PC-9 (cell line): Measurements from ENCODE around the gene POMT2. TPM values are rescaled to one million over a fixed set of nuclear protein-coding genes. Genes with fewer than 3 reads are reported as not detected.
"Not testable (repeated sequence)": the region's sequence is repeated elsewhere in the genome, so short reads cannot be mapped to it uniquely, and the experiment has no call there.

ENCODE experiments used
- BruUV-seq: library from RNA; stranded (reverse); fragments of 400-500 nt; replicated peaks from 2 replicates; lab custom pipeline; 2021; lab: Mats Ljungman, UMichigan
- CTCF ChIA-PET: fragments of 300-600 bp; sonication (Branson Sonifier 250); formaldehyde crosslinking; loops from one replicate; lab custom pipeline; 2022; ENCODE audit warnings: antibody characterized with exemption; lab: Charles Lee
- POLR2A ChIA-PET: fragments of 300-600 bp; sonication (Branson Sonifier 250); formaldehyde crosslinking; loops from one replicate; lab custom pipeline; 2022; ENCODE audit warnings: antibody characterized with exemption; ENCODE audit not compliant: unreplicated experiment; lab: Charles Lee
- DNase-seq, 2 experiments: peaks; one replicate each; pipeline versions ENCODE4 v3.0.0 to v3.0.0-alpha.2; 2015 to 2022; ENCODE audit warnings: mixed read lengths in 1 of 2
- H2AFZ ChIP-seq: fragments of 200-600 bp; sonication (generic); 2 replicates; pipeline ENCODE4 v1.8.1; 2017; ENCODE audit warnings: antibody characterized with exemption
- H3F3A ChIP-seq: fragments of 200-600 bp; sonication (generic); 2 replicates; pipeline ENCODE4 v1.8.1; 2017; ENCODE audit warnings: antibody characterized with exemption, mild to moderate bottlenecking, low read depth; ENCODE audit not compliant: insufficient read depth
- H3K27ac ChIP-seq: fragments of 200-600 bp; sonication (generic); 2 replicates; pipeline ENCODE4 v1.6.1; 2016; ENCODE audit warnings: mixed run types
- H3K27me3 ChIP-seq: fragments of 200-600 bp; sonication (generic); 2 replicates; pipeline ENCODE4 v1.6.1; 2016; ENCODE audit warnings: low read depth, mixed run types; ENCODE audit not compliant: insufficient read depth
- H3K36me3 ChIP-seq: fragments of 200-600 bp; sonication (generic); 2 replicates; pipeline ENCODE4 v1.6.1; 2016; ENCODE audit warnings: low read depth, mixed run types
- H3K4me1 ChIP-seq: fragments of 200-600 bp; sonication (generic); replicated peaks from 2 replicates; pipeline ENCODE4 v1.6.1; 2016; ENCODE audit warnings: mixed run types; ENCODE audit not compliant: insufficient read depth
- H3K4me2 ChIP-seq: fragments of 200-600 bp; sonication (generic); 2 replicates; pipeline ENCODE4 v1.6.1; 2017; ENCODE audit warnings: mixed run types
- H3K4me3 ChIP-seq: fragments of 200-600 bp; sonication (generic); 2 replicates; pipeline ENCODE4 v1.6.1; 2016; ENCODE audit warnings: mixed run types
- H3K79me2 ChIP-seq: fragments of 200-600 bp; sonication (generic); 2 replicates; pipeline ENCODE4 v1.6.1; 2017; ENCODE audit warnings: low read depth, mixed run types
- H3K9me2 ChIP-seq: fragments of 200-600 bp; sonication (generic); 2 replicates; pipeline ENCODE4 v1.8.1; 2017; ENCODE audit warnings: mild to moderate bottlenecking; ENCODE audit not compliant: insufficient read depth
- H3K9me3 ChIP-seq: fragments of 200-600 bp; sonication (generic); 2 replicates; pipeline ENCODE4 v1.8.1; 2016; ENCODE audit warnings: low read depth; ENCODE audit not compliant: insufficient read depth
- H4K20me1 ChIP-seq: fragments of 200-600 bp; sonication (generic); 2 replicates; pipeline ENCODE4 v1.8.1; 2017; ENCODE audit not compliant: insufficient read depth
- EZH2 ChIP-seq: fragments of 200-600 bp; sonication (generic); IDR thresholded peaks from 2 replicates; pipeline ENCODE4 v1.8.0; 2017; ENCODE audit warnings: antibody characterized with exemption, low read depth
- intact Hi-C: fragments of 100-400 bp; cut with micrococcal nuclease; formaldehyde crosslinking; loops from one replicate; pipeline ENCODE4 v1.10.0; 2022; ENCODE audit not compliant: unreplicated experiment
- total RNA-seq: library from RNA; stranded (reverse); gene quantifications from 2 replicates; pipeline ENCODE4 v1.2.3, GENCODE V29; 2021
- TF ChIP-seq, protein P1 (sequence below): fragments of 200-600 bp; sonication (generic); conservative IDR thresholded peaks from 2 replicates; pipeline ENCODE4 v1.6.1; 2017; ENCODE audit warnings: mixed run types, antibody characterized with exemption, mild to moderate bottlenecking, moderate library complexity

The POMT2 gene
- total RNA-seq, 1 experiment from 2014 or later, result 96.5 TPM

DNA sequence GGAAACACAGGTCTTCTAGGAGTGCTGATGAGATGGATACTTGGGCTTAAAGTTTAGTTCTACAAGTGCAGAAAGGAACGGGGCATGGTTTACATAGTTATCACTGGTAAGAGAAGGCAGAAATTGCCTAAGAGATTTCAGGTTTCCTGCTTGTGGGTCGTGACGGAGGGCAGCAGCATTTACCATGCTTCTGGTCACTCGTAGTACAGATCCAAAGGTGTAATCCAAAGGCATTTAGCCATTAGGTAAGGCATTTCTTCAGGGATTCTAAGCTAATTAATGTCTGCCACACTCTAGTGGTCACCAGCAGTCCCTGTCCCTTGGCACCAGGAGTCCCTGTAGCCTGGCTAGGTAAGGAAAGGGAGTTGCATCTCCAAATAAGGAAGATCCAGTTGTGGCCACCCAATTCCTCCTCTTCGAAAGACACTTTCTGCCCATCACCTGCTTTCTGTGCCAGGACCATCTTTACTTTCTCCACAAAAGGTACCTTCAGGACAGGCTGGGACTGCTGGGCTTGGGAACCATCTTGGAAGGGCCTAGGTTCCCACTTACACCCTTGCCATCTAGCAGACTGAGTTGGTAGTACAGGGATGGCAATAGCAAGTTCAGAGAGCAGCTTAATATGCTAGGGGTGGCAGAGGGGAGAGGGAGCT, 1.7 kb upstream of the POMT2 start:
- Histone ChIP-seq H3K27ac (no peak overlapping the region), H3F3A (no peaks in the 10 kb centered on the region), H3K27me3 (no peaks in the 10 kb centered on the region), H3K36me3 (no peaks in the 10 kb centered on the region), H3K9me3 (no peaks in the 10 kb centered on the region), H3K4me3 (peak overlapping the region; percentile 83), H4K20me1 (peaks cover 19% of the 10 kb centered on the region), H3K4me2 (peak overlapping the region; percentile 89), H3K9me2 (no peaks in the 10 kb centered on the region), H2AFZ (peak overlapping the region; percentile 97), H3K79me2 (peaks cover 40% of the 10 kb centered on the region), H3K4me1 (peaks cover 18% of the 10 kb centered on the region)
- no peak for TF ChIP-seq EZH2
- TF ChIP-seq, protein P1, sequence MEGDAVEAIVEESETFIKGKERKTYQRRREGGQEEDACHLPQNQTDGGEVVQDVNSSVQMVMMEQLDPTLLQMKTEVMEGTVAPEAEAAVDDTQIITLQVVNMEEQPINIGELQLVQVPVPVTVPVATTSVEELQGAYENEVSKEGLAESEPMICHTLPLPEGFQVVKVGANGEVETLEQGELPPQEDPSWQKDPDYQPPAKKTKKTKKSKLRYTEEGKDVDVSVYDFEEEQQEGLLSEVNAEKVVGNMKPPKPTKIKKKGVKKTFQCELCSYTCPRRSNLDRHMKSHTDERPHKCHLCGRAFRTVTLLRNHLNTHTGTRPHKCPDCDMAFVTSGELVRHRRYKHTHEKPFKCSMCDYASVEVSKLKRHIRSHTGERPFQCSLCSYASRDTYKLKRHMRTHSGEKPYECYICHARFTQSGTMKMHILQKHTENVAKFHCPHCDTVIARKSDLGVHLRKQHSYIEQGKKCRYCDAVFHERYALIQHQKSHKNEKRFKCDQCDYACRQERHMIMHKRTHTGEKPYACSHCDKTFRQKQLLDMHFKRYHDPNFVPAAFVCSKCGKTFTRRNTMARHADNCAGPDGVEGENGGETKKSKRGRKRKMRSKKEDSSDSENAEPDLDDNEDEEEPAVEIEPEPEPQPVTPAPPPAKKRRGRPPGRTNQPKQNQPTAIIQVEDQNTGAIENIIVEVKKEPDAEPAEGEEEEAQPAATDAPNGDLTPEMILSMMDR, result no peak; the same call in 1 of the 2 replicates
- CTCF ChIA-PET, result interaction anchor here (0.6 kb wide), 3 partner anchors 55 to 449 kb away, joined by 3 to 4 read pairs (median 3); partner anchors contain the start of genes SAMD15 and TMED8
- no TSS peak for BruUV-seq
- POLR2A ChIA-PET, result interaction anchor here (0.6 kb wide), 2 partner anchors 34 to 134 kb away, joined by 3 to 6 read pairs; no protein-coding TSS in a partner anchor
- DNase-seq, result no peak
- intact Hi-C loops, result loop anchor here (5.0 kb wide), 1 partner anchor 370 kb away; no protein-coding TSS in a partner anchor

DNA sequence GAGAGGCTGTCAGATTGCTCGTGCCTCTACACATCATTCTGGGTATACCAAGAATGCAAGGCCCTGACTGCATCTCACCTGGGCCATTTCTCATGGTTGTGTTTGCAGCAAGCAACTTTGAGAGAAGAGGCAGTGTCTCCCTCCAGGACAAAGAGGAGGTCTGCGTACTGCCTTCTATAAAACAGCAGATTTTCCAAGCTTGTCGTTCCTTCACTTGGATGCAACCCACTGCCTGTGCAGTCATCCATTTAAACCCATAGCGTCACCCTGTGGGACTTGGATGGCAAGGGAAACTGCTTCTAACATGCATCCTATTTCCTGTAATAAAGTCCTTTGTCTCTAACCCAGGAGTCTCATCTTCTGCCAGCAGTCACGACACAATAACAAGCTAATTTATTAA, 1.3 kb downstream of the POMT2 start:
- no peaks in the 10 kb centered on the region for H3K9me2 ChIP-seq
- H3K79me2 ChIP-seq, result peaks cover 58% of the 10 kb centered on the region
- H3K4me3 ChIP-seq, result peak overlapping the region; percentile 83
- TSS peak; percentile 41 for BruUV-seq
- H3K36me3 ChIP-seq, result no peaks in the 10 kb centered on the region
- peaks cover 18% of the 10 kb centered on the region for H3K4me1 ChIP-seq
- POLR2A ChIA-PET, result no interaction called here
- TF ChIP-seq EZH2, result no peak
- TF ChIP-seq, protein P1, result no peak
- CTCF ChIA-PET, result interaction anchor here (0.6 kb wide), 2 partner anchors 139 to 162 kb away, joined by 3 to 4 read pairs; no protein-coding TSS in a partner anchor
- peaks cover 4% of the 10 kb centered on the region; the same call in 1 of the 2 replicates for H3F3A ChIP-seq
- no peak overlapping the region for H3K27ac ChIP-seq
- no peaks in the 10 kb centered on the region for H3K9me3 ChIP-seq
- H2AFZ ChIP-seq, result no peak overlapping the region
- H3K4me2 ChIP-seq, result peak overlapping the region; percentile 89
- no peaks in the 10 kb centered on the region for H3K27me3 ChIP-seq
- peaks cover 36% of the 10 kb centered on the region for H4K20me1 ChIP-seq
- intact Hi-C loops, result loop anchor here (5.0 kb wide), 1 partner anchor 233 kb away; no protein-coding TSS in a partner anchor
- no peak for DNase-seq

- BruUV-seq, H3K9me3 ChIP-seq, H3K27ac ChIP-seq, H3K36me3 ChIP-seq, H3K4me3 ChIP-seq, POLR2A ChIA-PET, H3K4me2 ChIP-seq, DNase-seq, H2AFZ ChIP-seq, H3K27me3 ChIP-seq, H3F3A ChIP-seq, H3K9me2 ChIP-seq: not testable (repeated sequence)
- intact Hi-C loops, result loop anchor here (5.0 kb wide), 1 partner anchor 234 kb away; no protein-coding TSS in a partner anchor
- CTCF ChIA-PET, result interaction anchor here (0.6 kb wide), 2 partner anchors 54 to 161 kb away, joined by 3 to 5 read pairs; no protein-coding TSS in a partner anchor
- Histone ChIP-seq H3K79me2 (peaks cover 58% of the 10 kb centered on the region), H3K4me1 (peaks cover 18% of the 10 kb centered on the region), H4K20me1 (peaks cover 42% of the 10 kb centered on the region)
These were observed 1.9 kb downstream of the POMT2 start for GRCh38 chr14:77318756-77319155.
